ENCODE measurements around the gene MCRIP1. TPM values are rescaled to one million over a fixed set of nuclear protein-coding genes. Genes with fewer than 3 reads are reported as not detected.

MCRIP1 gene
- polyA plus RNA-seq, 1 donor (not counting 4 experiments of a cell fraction or from before 2014, with no cell fraction given), result 17.7 TPM

DNA sequence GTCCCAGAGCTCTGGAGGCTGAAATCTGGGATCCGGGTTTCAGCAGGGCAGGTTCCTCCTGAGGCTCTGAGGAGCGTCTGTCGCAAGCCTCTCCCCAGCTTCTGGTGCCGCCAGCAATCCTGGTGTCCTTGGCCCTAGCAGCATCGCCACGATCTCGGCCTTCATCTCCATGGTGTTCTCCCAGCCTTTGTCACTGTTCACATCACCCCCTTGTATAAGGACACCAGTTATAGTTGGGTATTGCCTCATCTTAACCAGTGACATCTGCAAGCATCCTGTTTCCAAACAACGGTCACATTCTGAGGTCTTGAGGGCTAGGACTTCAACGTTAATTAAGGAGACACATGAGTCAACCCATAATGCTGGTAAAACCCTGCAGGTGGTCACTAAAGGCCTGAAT is 4.5 kb upstream of the MCRIP1 start:
- no peak overlapping the region for H3K27ac ChIP-seq (ENCODE audit: control insufficient read depth, insufficient read depth, low read length)
- no peaks in the 10 kb centered on the region for H4K20me1 ChIP-seq (ENCODE audit: control insufficient read depth, extremely low read depth, insufficient read depth, low read length)
- DNase-seq (ENCODE audit: low read depth, low spot score), result no peak
- TF ChIP-seq, protein P1, sequence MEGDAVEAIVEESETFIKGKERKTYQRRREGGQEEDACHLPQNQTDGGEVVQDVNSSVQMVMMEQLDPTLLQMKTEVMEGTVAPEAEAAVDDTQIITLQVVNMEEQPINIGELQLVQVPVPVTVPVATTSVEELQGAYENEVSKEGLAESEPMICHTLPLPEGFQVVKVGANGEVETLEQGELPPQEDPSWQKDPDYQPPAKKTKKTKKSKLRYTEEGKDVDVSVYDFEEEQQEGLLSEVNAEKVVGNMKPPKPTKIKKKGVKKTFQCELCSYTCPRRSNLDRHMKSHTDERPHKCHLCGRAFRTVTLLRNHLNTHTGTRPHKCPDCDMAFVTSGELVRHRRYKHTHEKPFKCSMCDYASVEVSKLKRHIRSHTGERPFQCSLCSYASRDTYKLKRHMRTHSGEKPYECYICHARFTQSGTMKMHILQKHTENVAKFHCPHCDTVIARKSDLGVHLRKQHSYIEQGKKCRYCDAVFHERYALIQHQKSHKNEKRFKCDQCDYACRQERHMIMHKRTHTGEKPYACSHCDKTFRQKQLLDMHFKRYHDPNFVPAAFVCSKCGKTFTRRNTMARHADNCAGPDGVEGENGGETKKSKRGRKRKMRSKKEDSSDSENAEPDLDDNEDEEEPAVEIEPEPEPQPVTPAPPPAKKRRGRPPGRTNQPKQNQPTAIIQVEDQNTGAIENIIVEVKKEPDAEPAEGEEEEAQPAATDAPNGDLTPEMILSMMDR (optimal IDR thresholded peaks at IDR 0.05 in 1 of 3, IDR thresholded peaks at IDR 0.05 in 1 of 3, conservative IDR thresholded peaks at IDR 0.05 in 1 of 3; ENCODE audit: extremely low read depth in 1 of 3, insufficient read depth in 2 of 3, low read length in 3 of 3), result no peak
- no peak for TF ChIP-seq EZH2 (IDR thresholded peaks at IDR 0.05; ENCODE audit: low read length)
- H3K9me3 ChIP-seq (ENCODE audit: control insufficient read depth, low read depth, low read length), result no peaks in the 10 kb centered on the region
- no peak overlapping the region for H3K9ac ChIP-seq (ENCODE audit: control insufficient read depth, extremely low read depth, insufficient read depth, low read length)
- H3K4me2 ChIP-seq (ENCODE audit: control insufficient read depth, extremely low read depth, insufficient read depth, low read depth, low read length), result no peak overlapping the region
- H3K79me2 ChIP-seq (ENCODE audit: control insufficient read depth, insufficient read depth, low read length), result peaks cover 2% of the 10 kb centered on the region
- no peak for FAIRE-seq
- H3K4me3 ChIP-seq (ENCODE audit: control insufficient read depth in 2 of 3, extremely low read depth in 1 of 3, insufficient read depth in 2 of 3, low read depth in 1 of 3, low read length in 3 of 3), result no peak overlapping the region
- H3K4me1 ChIP-seq (ENCODE audit: control insufficient read depth, extremely low read depth, insufficient read depth, low read length), result peaks cover 27% of the 10 kb centered on the region
- peaks cover 1 to 7% of the 10 kb centered on the region in 2 experiments for H3K36me3 ChIP-seq (ENCODE audit: control insufficient read depth in 2 of 2, extremely low read depth in 1 of 2, insufficient read depth in 2 of 2, low read length in 2 of 2)
- H3K9me1 ChIP-seq (ENCODE audit: control insufficient read depth, extremely low read depth, insufficient read depth, low read length), result no peaks in the 10 kb centered on the region
- dilution Hi-C loops (cut with MboI; ENCODE audit: extremely low pct_ligation_motif_present, low sequenced_read_pairs), result no loop called here
- H3K27me3 ChIP-seq (ENCODE audit: control insufficient read depth, extremely low read depth, insufficient read depth, low read length), result no peaks in the 10 kb centered on the region
- no peak overlapping the region for H2AFZ ChIP-seq (ENCODE audit: control insufficient read depth, low read length)

DNA sequence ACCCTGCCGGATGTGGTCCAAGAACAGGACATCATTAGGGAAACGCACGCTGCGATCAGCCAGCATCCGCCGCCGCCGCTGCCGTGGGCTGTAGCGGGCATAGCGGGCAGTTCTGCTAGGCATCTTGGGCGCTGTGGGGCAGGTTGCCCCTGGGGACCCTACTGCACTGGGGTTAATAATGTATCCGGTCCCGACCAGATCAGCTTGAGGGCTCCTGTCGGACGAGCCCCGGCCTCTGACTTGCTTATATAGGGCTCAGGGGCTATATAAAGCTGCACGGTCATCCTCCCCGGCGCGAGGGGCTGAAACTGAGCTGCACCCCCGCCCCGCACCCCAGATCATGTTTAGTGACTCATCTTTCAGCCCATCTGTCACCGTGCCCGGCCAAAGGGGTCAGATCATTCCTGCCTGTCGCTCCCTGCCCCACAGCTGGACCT is 1.8 kb upstream of the MCRIP1 start, which contains the start of gene PPP1R27:
TSS of gene PPP1R27 (minus strand) at position 220 of the 437 bp plus-strand sequence. CDS start at position 123, 97 bp downstream.
- Histone ChIP-seq H3K4me3 (ENCODE audit: control insufficient read depth in 2 of 3, extremely low read depth in 1 of 3, insufficient read depth in 2 of 3, low read depth in 1 of 3, low read length in 3 of 3) (peak within 1 kb of the TSS; percentile 66 to 79 (median 68)), H3K36me3 (ENCODE audit: control insufficient read depth in 2 of 2, extremely low read depth in 1 of 2, insufficient read depth in 2 of 2, low read length in 2 of 2) (peaks cover 0 to 3% of the 10 kb centered on the region in 2 experiments), H2AFZ (ENCODE audit: control insufficient read depth, low read length) (no peak within 1 kb of the TSS), H3K27ac (ENCODE audit: control insufficient read depth, insufficient read depth, low read length) (peak within 1 kb of the TSS; percentile 89), H3K79me2 (ENCODE audit: control insufficient read depth, insufficient read depth, low read length) (peaks cover 2% of the 10 kb centered on the region), H4K20me1 (ENCODE audit: control insufficient read depth, extremely low read depth, insufficient read depth, low read length) (no peaks in the 10 kb centered on the region), H3K9me3 (ENCODE audit: control insufficient read depth, low read depth, low read length) (no peaks in the 10 kb centered on the region), H3K27me3 (ENCODE audit: control insufficient read depth, extremely low read depth, insufficient read depth, low read length) (no peaks in the 10 kb centered on the region), H3K9me1 (ENCODE audit: control insufficient read depth, extremely low read depth, insufficient read depth, low read length) (no peaks in the 10 kb centered on the region), H3K4me2 (ENCODE audit: control insufficient read depth, extremely low read depth, insufficient read depth, low read depth, low read length) (peak within 1 kb of the TSS; percentile 94), H3K9ac (ENCODE audit: control insufficient read depth, extremely low read depth, insufficient read depth, low read length) (peak within 1 kb of the TSS; percentile 93), H3K4me1 (ENCODE audit: control insufficient read depth, extremely low read depth, insufficient read depth, low read length) (peaks cover 14% of the 10 kb centered on the region)
- TF ChIP-seq EZH2 (IDR thresholded peaks at IDR 0.05; ENCODE audit: low read length), result no peak
- TF ChIP-seq, protein P1 (optimal IDR thresholded peaks at IDR 0.05 in 1 of 3, IDR thresholded peaks at IDR 0.05 in 1 of 3, conservative IDR thresholded peaks at IDR 0.05 in 1 of 3; ENCODE audit: extremely low read depth in 1 of 3, insufficient read depth in 2 of 3, low read length in 3 of 3), result no peak
- dilution Hi-C loops (cut with MboI; ENCODE audit: extremely low pct_ligation_motif_present, low sequenced_read_pairs), result no loop called here
- FAIRE-seq (no peak), DNase-seq (ENCODE audit: low read depth, low spot score) (no peak)
